Measurements from ENCODE around the gene KIAA0825. TPM values are rescaled to one million over a fixed set of nuclear protein-coding genes. Genes with fewer than 3 reads are reported as not detected.

Gene KIAA0825
- polyA plus RNA-seq, 1 of the 3 experiments (the other 2 are of a cell fraction), result 0.61 TPM

- Histone ChIP-seq H3K9me2 (no peaks in the 10 kb centered on the region), H3K4me2 (no peak overlapping the region), H3K27me3 (ENCODE audit: insufficient read depth) (no peaks in the 10 kb centered on the region), H3K27ac (ENCODE audit: low read depth in 2 of 2, low read length in 1 of 2) (no peak overlapping the region; a peak in 1 of 4 replicates), H3F3A (replicated peaks; ENCODE audit: insufficient read depth) (no peaks in the 10 kb centered on the region), H3K9me3 (no peaks in the 10 kb centered on the region), H3K4me1 (ENCODE audit: control insufficient read depth in 1 of 2, insufficient read depth in 2 of 2, low read depth in 1 of 2, low read length in 1 of 2) (peaks cover 0 to under 1% of the 10 kb centered on the region in 2 experiments; a peak in 1 of 4 replicates), H3K36me3 (replicated peaks in 1 of 2; ENCODE audit: control insufficient read depth in 1 of 2, insufficient read depth in 2 of 2, low read length in 1 of 2) (no peaks in the 10 kb centered on the region), H2AFZ (ENCODE audit: low read depth) (no peak overlapping the region), H3K4me3 (ENCODE audit: low read depth in 2 of 2, low read length in 1 of 2) (no peak overlapping the region), H3K79me2 (ENCODE audit: insufficient read depth) (no peaks in the 10 kb centered on the region), H3K9ac (no peak overlapping the region), H4K20me1 (ENCODE audit: insufficient read depth) (no peaks in the 10 kb centered on the region)
- TF ChIP-seq RFX5 (IDR thresholded peaks at IDR 0.05; ENCODE audit: low read length) (peak; percentile 34; the same call in 1 of the 2 replicates), ELF1 (IDR thresholded peaks at IDR 0.05) (no peak)
- 89% methylated on average over 7 of the region's 7 CpGs for WGBS (ENCODE audit: low lambda C conversion rate)
- DNase-seq, result no peak
- ChIA-PET POLR2A (no interaction called here), CTCF (interaction anchor here (1.8 kb wide), 1 partner anchor 536 kb away, joined by 4 read pairs; no protein-coding TSS in a partner anchor)
Measured at GRCh38 chr5:94314460-94315131, 303.8 kb downstream of the KIAA0825 start.

- Histone ChIP-seq H3K36me3 (replicated peaks in 1 of 2; ENCODE audit: control insufficient read depth in 1 of 2, insufficient read depth in 2 of 2, low read length in 1 of 2) (no peaks in the 10 kb centered on the region), H3K4me2 (no peak overlapping the region), H4K20me1 (ENCODE audit: insufficient read depth) (no peaks in the 10 kb centered on the region), H2AFZ (ENCODE audit: low read depth) (no peak overlapping the region), H3K9me3 (no peaks in the 10 kb centered on the region), H3K27ac (ENCODE audit: low read depth in 2 of 2, low read length in 1 of 2) (no peak overlapping the region), H3K79me2 (ENCODE audit: insufficient read depth) (no peaks in the 10 kb centered on the region), H3K4me1 (ENCODE audit: control insufficient read depth in 1 of 2, insufficient read depth in 2 of 2, low read depth in 1 of 2, low read length in 1 of 2) (peaks cover 0 to 5% of the 10 kb centered on the region in 2 experiments; a peak in 1 of 4 replicates), H3F3A (replicated peaks; ENCODE audit: insufficient read depth) (no peaks in the 10 kb centered on the region), H3K9ac (no peak overlapping the region), H3K4me3 (ENCODE audit: low read depth in 2 of 2, low read length in 1 of 2) (no peak overlapping the region), H3K9me2 (no peaks in the 10 kb centered on the region), H3K27me3 (ENCODE audit: insufficient read depth) (no peaks in the 10 kb centered on the region)
- WGBS (ENCODE audit: low lambda C conversion rate), result 94% methylated on average over 3 of the region's 3 CpGs
- CTCF ChIA-PET, result interaction anchor here (0.6 to 1.8 kb wide), 2 partner anchors 21 to 537 kb away, joined by 3 to 4 read pairs; no protein-coding TSS in a partner anchor
- no peak for DNase-seq
- POLR2A ChIA-PET, result no interaction called here
- TF ChIP-seq GABPA (IDR thresholded peaks at IDR 0.05; ENCODE audit: low read depth), result no peak
- TF ChIP-seq ELF1 (IDR thresholded peaks at IDR 0.05), result no peak
- no peak for TF ChIP-seq ZBTB33 (IDR thresholded peaks at IDR 0.05; ENCODE audit: borderline replicate concordance, low read depth)
- TF ChIP-seq MEF2A (IDR thresholded peaks at IDR 0.05; ENCODE audit: borderline replicate concordance, low read depth), result no peak
- TF ChIP-seq YY1 (IDR thresholded peaks at IDR 0.05; ENCODE audit: low read depth), result no peak
- no peak for TF ChIP-seq GATA2 (CRISPR knock-in tag; IDR thresholded peaks at IDR 0.05)
- no peak for TF ChIP-seq USF1 (IDR thresholded peaks at IDR 0.05; ENCODE audit: borderline replicate concordance, low read depth)
- TF ChIP-seq MAX (IDR thresholded peaks at IDR 0.05; ENCODE audit: low read depth), result no peak
- no peak for TF ChIP-seq FOXM1 (IDR thresholded peaks at IDR 0.05; ENCODE audit: low read depth)
- no peak for TF ChIP-seq TCF12 (IDR thresholded peaks at IDR 0.05)
- TF ChIP-seq SIN3A (IDR thresholded peaks at IDR 0.05; ENCODE audit: borderline replicate concordance, low read depth, low read length), result no peak
- TF ChIP-seq RFX5 (IDR thresholded peaks at IDR 0.05; ENCODE audit: low read length), result no peak
- no peak for TF ChIP-seq EZH2phosphoT487 (IDR thresholded peaks at IDR 0.05; ENCODE audit: borderline replicate concordance, low read depth)
- no peak for TF ChIP-seq IRF3 (IDR thresholded peaks at IDR 0.05; ENCODE audit: low read depth, low read length)
- TF ChIP-seq JUND (IDR thresholded peaks at IDR 0.05), result no peak
- no peak for TF ChIP-seq RAD21 (IDR thresholded peaks at IDR 0.05; ENCODE audit: low read length)
- no peak for TF ChIP-seq CTCF (IDR thresholded peaks at IDR 0.05)
- TF ChIP-seq RXRA (IDR thresholded peaks at IDR 0.05; ENCODE audit: borderline replicate concordance, low read depth), result no peak
Measured at GRCh38 chr5:94313696-94314095, 304.7 kb downstream of the KIAA0825 start.
